Measurements from ENCODE around the gene ZNF70. TPM values are rescaled to one million over a fixed set of nuclear protein-coding genes. Genes with fewer than 3 reads are reported as not detected.

Gene ZNF70
- total RNA-seq, 1 experiment from 2014 or later = 3.3 TPM

- ATAC-seq = no peak
- Mint-ChIP-seq H3K27ac (no peak overlapping the region), H3K9me3 (no peaks in the 10 kb centered on the region), H3K36me3 (no peaks in the 10 kb centered on the region), H3K27me3 (ENCODE audit: low read depth) (no peaks in the 10 kb centered on the region; the same call in 1 of the 2 replicates), H3K4me1 (peaks cover 10% of the 10 kb centered on the region; the same call in 1 of the 2 replicates), H3K4me3 (no peak overlapping the region)
- no peak for DNase-seq (ENCODE audit: low spot score)
- CTCF ChIA-PET = interaction anchor here (1.0 kb wide), 1 partner anchor 15 kb away, joined by 3 read pairs; the partner anchor contains the start of gene CHCHD10
- POLR2A ChIA-PET = no interaction called here
- TF ChIP-seq GABPB1 (CRISPR knock-in tag; IDR thresholded peaks at IDR 0.05) (no peak), ZNF232 (CRISPR knock-in tag; IDR thresholded peaks at IDR 0.05) (no peak), NFE2L1 (CRISPR knock-in tag; IDR thresholded peaks at IDR 0.05) (no peak), E2F5 (CRISPR knock-in tag; IDR thresholded peaks at IDR 0.05) (no peak), ZNF416 (CRISPR knock-in tag; IDR thresholded peaks at IDR 0.05) (no peak), PRRX2 (CRISPR knock-in tag; IDR thresholded peaks at IDR 0.05) (no peak), ERG (CRISPR knock-in tag; IDR thresholded peaks at IDR 0.05) (no peak), FOXK1 (CRISPR knock-in tag; IDR thresholded peaks at IDR 0.05) (no peak), ZMAT4 (CRISPR knock-in tag; IDR thresholded peaks at IDR 0.05) (no peak), SMAD4 (CRISPR knock-in tag; IDR thresholded peaks at IDR 0.05) (no peak), NR3C1 (CRISPR knock-in tag; conservative IDR thresholded peaks at IDR 0.05; ENCODE audit: low read depth) (no peak), KAT7 (CRISPR knock-in tag; IDR thresholded peaks at IDR 0.05; ENCODE audit: borderline replicate concordance) (no peak), CDX4 (CRISPR knock-in tag; IDR thresholded peaks at IDR 0.05; ENCODE audit: borderline replicate concordance) (no peak), EMX1 (CRISPR knock-in tag; IDR thresholded peaks at IDR 0.05) (no peak)
- TF ChIP-seq, protein P1, sequence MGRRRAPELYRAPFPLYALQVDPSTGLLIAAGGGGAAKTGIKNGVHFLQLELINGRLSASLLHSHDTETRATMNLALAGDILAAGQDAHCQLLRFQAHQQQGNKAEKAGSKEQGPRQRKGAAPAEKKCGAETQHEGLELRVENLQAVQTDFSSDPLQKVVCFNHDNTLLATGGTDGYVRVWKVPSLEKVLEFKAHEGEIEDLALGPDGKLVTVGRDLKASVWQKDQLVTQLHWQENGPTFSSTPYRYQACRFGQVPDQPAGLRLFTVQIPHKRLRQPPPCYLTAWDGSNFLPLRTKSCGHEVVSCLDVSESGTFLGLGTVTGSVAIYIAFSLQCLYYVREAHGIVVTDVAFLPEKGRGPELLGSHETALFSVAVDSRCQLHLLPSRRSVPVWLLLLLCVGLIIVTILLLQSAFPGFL (CRISPR knock-in tag; IDR thresholded peaks at IDR 0.05; ENCODE audit: borderline replicate concordance) = no peak
- TF ChIP-seq, protein P2, sequence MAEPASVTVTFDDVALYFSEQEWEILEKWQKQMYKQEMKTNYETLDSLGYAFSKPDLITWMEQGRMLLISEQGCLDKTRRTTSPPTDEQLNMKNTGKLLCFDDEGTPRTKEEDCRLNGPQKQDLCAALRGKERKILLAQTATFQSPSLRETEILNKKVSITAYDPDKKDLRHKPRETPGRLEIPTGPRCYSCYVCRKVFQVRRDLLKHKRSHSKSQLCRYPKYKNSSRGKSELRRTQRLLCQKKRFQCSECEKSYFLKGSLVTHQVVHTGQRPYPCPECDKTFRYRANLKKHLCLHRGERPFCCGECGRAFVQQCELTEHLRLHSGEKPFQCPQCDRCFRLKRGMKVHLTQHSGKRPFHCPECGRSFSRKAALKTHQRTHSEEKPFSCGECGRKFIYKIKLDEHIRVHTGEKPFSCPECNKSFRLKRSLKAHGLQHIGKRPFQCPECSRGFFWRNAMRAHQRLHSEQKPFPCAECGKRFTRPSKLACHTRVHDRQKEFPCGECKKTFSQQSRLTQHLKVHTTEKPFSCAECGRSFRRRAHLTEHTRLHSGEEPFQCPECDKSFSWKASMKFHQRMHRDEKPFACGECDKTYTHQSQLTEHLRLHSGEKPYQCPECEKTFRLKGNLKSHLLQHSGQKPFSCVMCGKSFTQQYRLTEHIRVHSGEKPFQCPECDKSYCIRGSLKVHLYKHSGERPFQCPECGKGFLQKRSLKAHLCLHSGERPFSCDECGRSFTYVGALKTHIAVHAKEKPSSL (CRISPR knock-in tag; conservative IDR thresholded peaks at IDR 0.05) = no peak
Measured at GRCh38 chr22:23782703-23783102, 31.8 kb upstream of the ZNF70 start.

- Mint-ChIP-seq H3K9me3 (no peaks in the 10 kb centered on the region), H3K4me1 (peaks cover 7% of the 10 kb centered on the region; the same call in 1 of the 2 replicates), H3K4me3 (no peak overlapping the region), H3K27me3 (ENCODE audit: low read depth) (no peaks in the 10 kb centered on the region; the same call in 1 of the 2 replicates), H3K27ac (no peak overlapping the region), H3K36me3 (no peaks in the 10 kb centered on the region)
- POLR2A ChIA-PET = no interaction called here
- CTCF ChIA-PET = interaction anchor here (0.8 to 1.6 kb wide), 3 partner anchors 11 to 112 kb away, joined by 3 to 5 read pairs (median 4); partner anchors contain the start of genes CHCHD10 and MIF
- ATAC-seq (no peak), DNase-seq (ENCODE audit: low spot score) (no peak)
- TF ChIP-seq ATF6 (CRISPR knock-in tag; IDR thresholded peaks at IDR 0.05) (no peak), IRF2 (CRISPR knock-in tag; IDR thresholded peaks at IDR 0.05; ENCODE audit: borderline replicate concordance, low read depth) (no peak), TEAD1 (CRISPR knock-in tag; IDR thresholded peaks at IDR 0.05) (no peak), NFE2L1 (CRISPR knock-in tag; IDR thresholded peaks at IDR 0.05) (no peak), MXD4 (CRISPR knock-in tag; IDR thresholded peaks at IDR 0.05; ENCODE audit: borderline replicate concordance) (no peak), SMAD3 (CRISPR knock-in tag; IDR thresholded peaks at IDR 0.05; ENCODE audit: borderline replicate concordance) (no peak), ZNF423 (CRISPR knock-in tag; IDR thresholded peaks at IDR 0.05) (no peak), ATF1 (CRISPR knock-in tag; IDR thresholded peaks at IDR 0.05) (no peak)
- TF ChIP-seq, protein P3, sequence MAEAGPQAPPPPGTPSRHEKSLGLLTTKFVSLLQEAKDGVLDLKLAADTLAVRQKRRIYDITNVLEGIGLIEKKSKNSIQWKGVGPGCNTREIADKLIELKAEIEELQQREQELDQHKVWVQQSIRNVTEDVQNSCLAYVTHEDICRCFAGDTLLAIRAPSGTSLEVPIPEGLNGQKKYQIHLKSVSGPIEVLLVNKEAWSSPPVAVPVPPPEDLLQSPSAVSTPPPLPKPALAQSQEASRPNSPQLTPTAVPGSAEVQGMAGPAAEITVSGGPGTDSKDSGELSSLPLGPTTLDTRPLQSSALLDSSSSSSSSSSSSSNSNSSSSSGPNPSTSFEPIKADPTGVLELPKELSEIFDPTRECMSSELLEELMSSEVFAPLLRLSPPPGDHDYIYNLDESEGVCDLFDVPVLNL (CRISPR knock-in tag; IDR thresholded peaks at IDR 0.05; ENCODE audit: borderline replicate concordance, low read depth) = no peak
- TF ChIP-seq, protein P2 (CRISPR knock-in tag; conservative IDR thresholded peaks at IDR 0.05) = no peak
Measured at GRCh38 chr22:23782252-23782651, 31.3 kb upstream of the ZNF70 start.
